HUES6 (cell line): Measurements from ENCODE around the gene NUP160.
"Not testable (repeated sequence)": the region's sequence is repeated elsewhere in the genome, so short reads cannot be mapped to it uniquely, and the experiment has no call there.

Experiments used
- H3K27ac ChIP-seq: 2 replicates; pipeline ENCODE4 v1.7.0; 2013; ENCODE audit warnings: low read depth, mild to moderate bottlenecking, low read length, inconsistent platforms
- H3K27me3 ChIP-seq: 2 replicates; pipeline ENCODE4 v1.6.1; 2013; ENCODE audit warnings: low read length; ENCODE audit not compliant: control insufficient read depth, insufficient read depth
- H3K36me3 ChIP-seq: 2 replicates; pipeline ENCODE4 v1.6.1; 2013; ENCODE audit warnings: low read length; ENCODE audit not compliant: control insufficient read depth, insufficient read depth
- H3K4me1 ChIP-seq: 2 replicates; pipeline ENCODE4 v1.6.1; 2013; ENCODE audit warnings: low read length; ENCODE audit not compliant: control insufficient read depth, insufficient read depth
- H3K4me3 ChIP-seq: 2 replicates; pipeline ENCODE4 v1.5.1; 2013; ENCODE audit warnings: low read depth, low read length
- H3K9ac ChIP-seq: one replicate; pipeline ENCODE4 v1.6.1; 2013; ENCODE audit warnings: mild to moderate bottlenecking, low read length
- H3K9me3 ChIP-seq: 2 replicates; pipeline ENCODE4 v1.6.1; 2013; ENCODE audit warnings: low read depth, low read length; ENCODE audit not compliant: control insufficient read depth, insufficient read depth

Gene NUP160

GRCh38 chr11:47847892-47848699, at the start of gene NUP160:
NUP160 (minus strand) TSS chr11:47848350; CDS start chr11:47848318, 32 bp downstream.
- H3K4me1 ChIP-seq: peaks cover 8% of the 10 kb centered on the region
- peak within 1 kb of the TSS; percentile 79 for H3K27ac ChIP-seq
- H3K27me3 ChIP-seq: no peaks in the 10 kb centered on the region
- H3K4me3 ChIP-seq: peak within 1 kb of the TSS; percentile 92
- peak within 1 kb of the TSS; percentile 95 for H3K9ac ChIP-seq
- no peaks in the 10 kb centered on the region for H3K9me3 ChIP-seq
- peaks cover 32% of the 10 kb centered on the region for H3K36me3 ChIP-seq

DNA sequence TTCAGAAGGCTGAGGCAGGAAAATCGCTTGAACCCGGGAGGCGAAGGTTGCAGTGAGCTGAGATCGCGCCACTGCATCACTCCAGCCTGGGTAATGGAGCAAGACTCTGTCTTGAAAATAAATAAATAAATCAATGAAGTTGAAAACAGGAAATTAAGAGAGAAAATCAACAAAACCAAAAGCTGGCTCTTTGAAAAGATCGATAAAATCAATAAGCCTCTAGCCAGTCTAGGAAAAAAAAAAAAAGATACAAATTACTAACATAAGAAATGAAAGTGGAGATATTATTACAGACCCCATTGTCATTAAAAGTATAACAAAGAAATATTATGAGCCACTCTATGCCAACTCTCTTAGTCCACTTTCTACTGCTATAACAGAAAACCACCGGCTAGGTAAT, 48.0 kb upstream of the NUP160 start:
- no peaks in the 10 kb centered on the region for H3K27me3 ChIP-seq

DNA sequence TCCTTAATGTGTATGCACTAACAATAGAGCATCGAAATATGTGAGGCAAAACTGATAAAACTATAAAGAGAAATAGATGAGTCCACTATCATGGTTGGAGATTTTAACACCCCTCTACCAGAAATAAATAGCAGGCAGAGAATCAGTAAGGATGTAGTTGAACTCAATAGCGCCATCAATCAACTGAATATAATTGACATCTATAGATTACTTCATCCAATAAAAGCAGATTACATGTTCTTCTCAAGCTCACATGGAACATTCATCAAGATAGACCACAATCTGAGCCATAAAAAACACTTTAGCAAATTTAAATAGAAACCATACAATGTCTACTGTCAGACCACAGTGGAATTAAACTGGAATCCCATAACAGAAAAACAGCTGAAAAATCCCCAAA, 46.9 kb upstream of the NUP160 start:
- no peak overlapping the region for H3K4me3 ChIP-seq
- H3K9ac ChIP-seq: no peak overlapping the region
- 0 out of 2 replicates have a peak, but pooled peaks cover 2% of the 10 kb centered on the region for H3K9me3 ChIP-seq
- no peaks in the 10 kb centered on the region for H3K36me3 ChIP-seq
- H3K27me3 ChIP-seq: no peaks in the 10 kb centered on the region
- H3K27ac ChIP-seq: no peak overlapping the region
- no peaks in the 10 kb centered on the region for H3K4me1 ChIP-seq

More for the DNA sequence above, 48.0 kb upstream of the NUP160 start:
- Histone ChIP-seq H3K9me3 (0 out of 2 replicates have a peak, but pooled peaks cover 2% of the 10 kb centered on the region), H3K4me1 (no peaks in the 10 kb centered on the region), H3K36me3 (no peaks in the 10 kb centered on the region), H3K9ac (no peak overlapping the region), H3K4me3 (no peak overlapping the region), H3K27ac (no peak overlapping the region)

- not testable (repeated sequence) for H3K27ac ChIP-seq, H3K9me3 ChIP-seq, H3K4me3 ChIP-seq, H3K4me1 ChIP-seq, H3K27me3 ChIP-seq, H3K36me3 ChIP-seq, H3K9ac ChIP-seq
Measured at GRCh38 chr11:47892546-47893276, 44.6 kb upstream of the NUP160 start.

DNA sequence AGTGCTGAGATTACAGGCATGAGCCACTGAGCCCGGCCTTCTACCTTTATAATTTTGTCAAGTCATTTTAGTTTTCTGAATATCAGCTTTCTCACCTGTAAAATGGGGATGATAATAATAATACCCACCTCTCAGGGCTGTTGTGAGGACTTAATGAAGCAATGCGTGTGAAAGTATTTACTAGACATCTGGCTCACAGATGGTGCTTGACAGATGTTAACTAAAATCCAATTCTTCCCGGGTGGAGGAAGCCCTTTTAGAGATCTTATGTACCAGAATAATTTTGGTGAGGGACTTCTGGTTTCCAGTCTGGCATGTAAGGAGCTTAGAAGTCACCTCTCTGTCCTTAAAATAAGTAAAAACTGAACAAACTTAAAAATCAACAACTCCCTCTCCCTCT, 43.7 kb upstream of the NUP160 start:
- Histone ChIP-seq H3K4me1 (no peaks in the 10 kb centered on the region), H3K4me3 (no peak overlapping the region), H3K9me3 (0 out of 2 replicates have a peak, but pooled peaks cover 2% of the 10 kb centered on the region), H3K27me3 (no peaks in the 10 kb centered on the region), H3K9ac (no peak overlapping the region), H3K36me3 (no peaks in the 10 kb centered on the region), H3K27ac (no peak overlapping the region)

DNA sequence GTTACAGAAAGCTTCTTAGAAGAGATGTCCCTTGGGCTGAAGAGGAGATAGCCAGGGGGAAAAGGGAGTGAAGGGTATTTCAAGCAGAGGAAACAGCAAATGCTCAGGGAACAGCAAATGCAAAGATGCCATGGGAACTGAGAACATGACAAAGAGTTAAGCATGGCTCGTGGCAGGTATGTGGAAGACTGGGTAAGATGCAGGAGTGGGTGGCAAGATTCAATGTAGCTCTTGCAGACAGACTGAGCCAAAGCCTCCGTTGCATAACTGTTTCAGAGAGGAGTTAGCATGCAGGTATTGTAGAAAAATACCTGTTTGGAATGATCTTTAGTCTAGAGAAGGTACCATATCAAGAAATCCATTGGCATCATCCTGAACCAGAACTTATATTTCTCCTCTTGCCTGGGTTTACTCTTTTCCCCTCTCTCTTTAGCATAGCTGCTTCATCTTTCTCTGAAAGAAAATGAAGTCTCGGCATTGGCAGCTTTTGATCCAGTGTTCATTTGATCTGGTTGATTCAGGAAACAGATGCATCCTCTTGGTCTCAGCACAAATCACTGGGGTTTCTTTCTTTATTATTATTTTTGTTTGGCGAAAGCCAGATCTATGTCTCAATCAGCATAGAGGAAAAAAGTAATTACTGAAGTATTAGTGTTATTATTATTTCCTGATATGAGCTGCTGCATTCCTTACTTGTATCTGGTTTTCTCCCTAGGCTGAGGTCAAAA, 41.7 kb upstream of the NUP160 start:
- Histone ChIP-seq H3K9ac (no peak overlapping the region), H3K9me3 (0 out of 2 replicates have a peak, but pooled peaks cover 2% of the 10 kb centered on the region)

GRCh38 chr11:47887910-47888569, 39.9 kb upstream of the NUP160 start:
- H3K4me3 ChIP-seq: no peak overlapping the region
- no peak overlapping the region for H3K9ac ChIP-seq
- H3K27ac ChIP-seq: no peak overlapping the region
- no peaks in the 10 kb centered on the region for H3K9me3 ChIP-seq
- no peaks in the 10 kb centered on the region for H3K27me3 ChIP-seq
- H3K4me1 ChIP-seq: no peaks in the 10 kb centered on the region
- H3K36me3 ChIP-seq: no peaks in the 10 kb centered on the region

More for the DNA sequence above, 41.7 kb upstream of the NUP160 start:
- Histone ChIP-seq H3K4me3 (no peak overlapping the region), H3K36me3 (no peaks in the 10 kb centered on the region), H3K4me1 (no peaks in the 10 kb centered on the region), H3K27me3 (no peaks in the 10 kb centered on the region), H3K27ac (no peak overlapping the region)

DNA sequence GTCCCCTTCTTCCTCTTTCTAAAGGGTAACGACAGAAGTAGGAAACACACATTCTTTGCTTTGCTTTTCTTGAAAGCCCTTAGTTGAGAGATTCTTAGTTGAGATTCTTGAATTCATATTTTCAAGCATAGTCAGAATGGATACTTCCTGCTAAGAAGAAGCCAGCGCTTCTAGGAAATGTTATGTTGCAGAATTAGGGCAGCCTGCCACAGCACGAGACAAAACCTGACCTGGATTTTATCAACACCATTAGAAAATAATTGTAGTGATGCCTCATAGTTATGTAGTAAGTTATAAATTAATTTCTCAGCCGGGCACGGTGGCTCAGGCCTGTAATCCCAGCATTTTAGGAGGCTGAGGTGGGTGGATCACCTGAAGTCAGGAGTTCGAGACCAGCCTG, 37.9 kb upstream of the NUP160 start:
- H3K9me3 ChIP-seq: no peaks in the 10 kb centered on the region
- no peaks in the 10 kb centered on the region for H3K27me3 ChIP-seq
- no peak overlapping the region for H3K9ac ChIP-seq
- no peaks in the 10 kb centered on the region for H3K36me3 ChIP-seq
- H3K27ac ChIP-seq: no peak overlapping the region
- no peaks in the 10 kb centered on the region for H3K4me1 ChIP-seq
- H3K4me3 ChIP-seq: no peak overlapping the region

DNA sequence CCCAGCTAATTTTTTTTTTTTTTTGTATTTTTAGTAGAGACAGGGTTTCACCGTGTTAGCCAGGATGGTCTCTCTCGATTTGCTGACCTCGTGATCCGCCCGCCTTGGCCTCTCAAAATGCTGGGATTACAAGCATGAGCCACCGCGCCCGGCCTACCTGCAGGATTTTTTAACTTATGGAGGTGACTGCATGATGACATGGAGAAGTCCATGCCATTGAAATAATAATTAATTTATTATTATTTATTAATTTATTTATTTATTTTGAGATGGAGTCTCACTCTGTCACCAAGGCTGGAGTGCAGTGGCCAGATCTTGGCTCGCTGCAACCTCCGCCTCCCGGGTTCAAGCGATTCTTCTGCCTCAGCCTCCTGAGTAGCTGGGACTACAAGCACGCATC, 34.3 kb upstream of the NUP160 start:
- not testable (repeated sequence) for H3K4me1 ChIP-seq, H3K4me3 ChIP-seq, H3K27me3 ChIP-seq, H3K36me3 ChIP-seq, H3K27ac ChIP-seq, H3K9me3 ChIP-seq, H3K9ac ChIP-seq

DNA sequence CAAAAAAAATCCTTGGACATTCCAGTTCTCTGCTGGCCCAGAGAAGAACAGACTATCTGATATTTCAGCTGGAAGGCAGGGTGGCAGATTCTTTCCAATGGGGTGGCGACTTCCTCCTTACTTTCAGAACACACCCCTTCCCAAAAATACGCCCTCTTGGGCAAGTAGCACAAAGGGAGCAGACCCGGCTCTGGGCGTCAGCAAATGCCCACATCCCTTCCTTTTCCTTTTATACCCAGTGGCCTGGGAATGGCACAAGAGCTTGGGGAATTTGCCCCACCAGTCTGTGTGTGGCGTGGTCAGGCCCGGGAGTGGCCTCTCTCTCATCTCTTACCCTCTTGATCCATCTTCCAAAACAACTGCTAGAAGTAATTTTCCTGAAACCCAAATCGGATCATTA, 33.0 kb upstream of the NUP160 start:
- Histone ChIP-seq H3K27ac (no peak overlapping the region), H3K9ac (no peak overlapping the region), H3K36me3 (no peaks in the 10 kb centered on the region), H3K27me3 (no peaks in the 10 kb centered on the region), H3K9me3 (peaks cover 8% of the 10 kb centered on the region), H3K4me1 (no peaks in the 10 kb centered on the region), H3K4me3 (no peak overlapping the region)
